GM21825 (cell line): ENCODE measurements around the gene TMEM37.

Experiments used
- ATAC-seq: cut with Tn5 transposase; IDR thresholded peaks from one replicate; pipeline ENCODE4 v1.9.1; 2021; ENCODE audit warnings: mild to moderate bottlenecking, moderate library complexity; ENCODE audit not compliant: unreplicated experiment

The TMEM37 gene

DNA sequence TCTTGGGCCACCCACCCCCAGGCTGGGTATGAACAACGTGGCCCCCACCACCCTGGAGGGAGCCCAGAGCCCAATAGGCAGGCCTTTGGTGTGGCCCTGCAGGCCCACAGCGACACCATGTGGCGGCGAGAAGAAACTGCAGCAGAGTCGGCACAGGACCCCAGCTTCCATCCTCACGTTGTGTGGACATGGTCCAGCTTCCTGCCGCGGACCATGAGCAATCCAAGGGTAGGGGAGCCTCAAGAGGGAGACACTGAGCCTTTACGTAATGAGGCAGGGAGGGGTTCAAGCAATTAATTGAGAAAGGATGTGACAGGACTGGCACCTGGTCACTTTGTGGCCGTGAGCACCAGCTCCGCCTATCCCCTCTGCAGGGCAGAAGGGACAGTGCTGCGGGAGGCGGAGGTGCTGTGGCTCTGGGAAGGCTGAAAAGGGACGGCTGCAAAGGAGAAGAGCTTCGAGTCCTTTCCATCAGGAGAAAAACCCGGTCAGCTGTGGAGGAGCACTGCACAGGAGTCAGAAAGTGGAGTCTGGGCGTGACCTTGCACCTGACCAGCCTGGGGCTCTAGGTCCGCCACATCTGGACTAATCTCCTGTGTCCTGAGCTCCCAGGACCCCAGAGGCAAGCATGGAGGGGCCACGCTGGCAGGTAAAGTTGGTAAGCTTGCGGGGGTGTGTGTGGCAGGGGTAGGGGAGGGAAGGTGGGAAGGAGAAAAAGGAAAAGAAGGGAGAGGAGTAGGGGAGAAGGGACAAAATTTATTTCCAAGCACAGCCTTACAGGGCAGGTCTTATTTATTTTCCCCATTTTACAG is 44.9 kb downstream of the TMEM37 start:
- ATAC-seq = peak; percentile 82

GRCh38 chr2:119477113-119477505 is 45.5 kb downstream of the TMEM37 start:
- no peak for ATAC-seq

DNA sequence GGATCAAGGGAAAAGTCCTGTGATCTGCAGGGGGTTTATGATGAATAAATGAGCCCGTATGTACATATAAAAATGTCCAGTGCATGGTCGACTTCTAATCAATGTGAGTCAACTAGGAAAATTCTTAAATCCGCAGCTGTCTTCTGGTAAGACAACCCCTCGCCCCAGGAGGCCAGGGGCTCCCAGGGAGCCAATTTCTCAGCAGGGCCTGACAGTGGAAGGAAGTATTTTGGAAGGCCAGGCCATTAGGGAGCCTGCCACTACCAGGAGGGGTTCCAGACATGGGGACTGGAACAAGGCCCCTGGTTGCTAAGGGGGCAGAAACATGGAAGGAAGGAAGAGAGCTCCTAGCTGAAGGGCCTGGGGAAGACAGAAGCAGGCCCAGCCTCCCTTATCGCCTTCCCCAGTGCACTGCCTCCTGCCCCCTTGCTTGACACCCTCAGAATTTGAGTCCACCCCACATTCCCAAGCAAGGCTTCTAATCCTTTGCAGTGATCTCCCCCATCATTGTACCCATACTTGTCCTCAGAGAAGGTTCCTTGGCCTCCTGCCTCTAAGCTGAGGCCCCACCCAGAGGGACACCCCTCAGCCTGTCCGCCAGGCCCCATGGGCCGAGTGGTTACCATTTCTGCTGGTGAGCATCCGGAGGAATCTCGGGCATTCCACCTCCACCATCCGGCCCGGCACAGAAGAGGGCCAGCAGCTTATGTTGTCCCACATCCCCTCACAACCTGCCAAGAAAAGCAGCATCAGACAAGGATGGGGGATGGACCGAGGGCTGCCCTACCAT is 46.7 kb downstream of the TMEM37 start:
- no peak for ATAC-seq

DNA sequence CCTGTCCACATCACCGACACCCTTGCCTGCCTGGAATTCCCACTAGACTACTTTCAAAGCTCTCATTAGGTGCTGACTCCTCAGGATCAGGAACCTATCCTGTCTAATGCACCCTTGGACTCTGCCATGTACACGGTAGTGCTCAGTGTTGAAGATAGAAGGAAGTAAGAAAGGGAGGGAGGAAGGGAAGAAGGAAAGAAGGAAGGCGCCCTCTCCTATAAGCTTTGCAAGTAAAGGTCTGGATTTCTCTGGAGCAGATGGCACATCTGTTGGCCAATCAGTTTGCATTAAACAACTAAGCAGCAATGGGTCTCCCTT is 47.3 kb downstream of the TMEM37 start:
- ATAC-seq = no peak

DNA sequence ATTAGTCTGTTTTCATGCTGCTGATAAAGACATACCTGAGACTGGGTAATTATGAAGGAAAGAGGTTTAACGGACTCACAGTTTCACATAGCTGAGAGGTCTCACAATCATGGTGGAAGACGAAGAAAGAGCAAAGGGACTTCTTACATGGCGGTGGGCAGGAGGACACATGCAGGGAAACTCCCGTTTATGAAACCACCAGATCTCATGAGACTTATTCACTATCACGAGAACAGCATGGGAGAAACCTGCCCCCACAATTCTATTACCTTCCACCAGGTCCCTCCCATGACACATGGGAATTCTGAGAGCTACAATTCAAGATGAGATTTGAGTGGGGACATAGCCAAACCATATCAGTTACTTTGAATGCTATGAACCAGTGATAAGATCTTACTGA is 48.5 kb downstream of the TMEM37 start:
- ATAC-seq = no peak

- ATAC-seq = no peak
Measured at GRCh38 chr2:119480718-119481142, 49.1 kb downstream of the TMEM37 start.

DNA sequence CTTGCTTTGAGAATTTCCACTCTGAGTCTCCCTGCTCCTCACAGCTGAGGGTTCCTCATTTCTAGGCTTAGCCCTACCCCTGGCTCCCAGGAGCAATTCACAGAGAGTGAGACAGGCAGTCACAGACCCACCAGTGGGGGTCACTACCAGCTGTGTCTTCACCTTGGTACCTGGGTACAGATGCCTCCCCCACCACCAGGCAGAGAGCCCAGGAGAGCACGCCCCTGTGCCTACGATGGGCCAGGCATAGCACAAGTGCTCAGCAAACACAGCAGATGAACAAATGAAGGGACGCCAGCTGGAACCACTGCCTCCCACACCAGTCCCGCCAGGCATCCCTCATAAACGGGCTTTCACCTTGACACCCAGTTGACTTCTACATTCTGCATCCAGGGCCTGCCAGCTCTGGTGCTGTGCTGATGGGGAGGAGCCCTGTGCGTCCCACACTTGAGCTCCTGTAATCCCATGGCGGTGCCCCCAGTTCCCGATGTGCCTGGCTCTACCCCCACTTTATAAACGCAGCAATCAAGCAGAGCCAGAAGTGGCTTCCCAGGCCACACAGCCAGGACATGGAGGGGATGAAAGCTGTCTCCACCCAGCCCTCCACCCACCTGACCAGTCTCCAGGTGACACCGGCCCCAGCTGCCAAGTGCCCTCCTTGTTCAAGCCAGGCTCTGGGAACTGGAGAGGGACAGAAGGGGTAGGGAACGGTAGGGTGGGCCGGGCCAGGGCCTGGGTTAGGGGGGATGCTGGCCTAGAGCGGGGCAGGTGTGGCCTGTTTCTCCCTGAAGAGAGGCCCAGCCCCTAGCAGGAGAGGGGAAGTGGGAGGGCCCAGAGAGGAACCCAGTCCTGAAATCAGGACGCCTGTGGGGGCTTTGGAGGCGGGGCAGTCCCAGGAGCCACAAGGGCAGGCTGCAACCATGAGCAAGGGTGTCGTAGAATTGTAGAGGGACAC is 50.1 kb downstream of the TMEM37 start:
- ATAC-seq = no peak

DNA sequence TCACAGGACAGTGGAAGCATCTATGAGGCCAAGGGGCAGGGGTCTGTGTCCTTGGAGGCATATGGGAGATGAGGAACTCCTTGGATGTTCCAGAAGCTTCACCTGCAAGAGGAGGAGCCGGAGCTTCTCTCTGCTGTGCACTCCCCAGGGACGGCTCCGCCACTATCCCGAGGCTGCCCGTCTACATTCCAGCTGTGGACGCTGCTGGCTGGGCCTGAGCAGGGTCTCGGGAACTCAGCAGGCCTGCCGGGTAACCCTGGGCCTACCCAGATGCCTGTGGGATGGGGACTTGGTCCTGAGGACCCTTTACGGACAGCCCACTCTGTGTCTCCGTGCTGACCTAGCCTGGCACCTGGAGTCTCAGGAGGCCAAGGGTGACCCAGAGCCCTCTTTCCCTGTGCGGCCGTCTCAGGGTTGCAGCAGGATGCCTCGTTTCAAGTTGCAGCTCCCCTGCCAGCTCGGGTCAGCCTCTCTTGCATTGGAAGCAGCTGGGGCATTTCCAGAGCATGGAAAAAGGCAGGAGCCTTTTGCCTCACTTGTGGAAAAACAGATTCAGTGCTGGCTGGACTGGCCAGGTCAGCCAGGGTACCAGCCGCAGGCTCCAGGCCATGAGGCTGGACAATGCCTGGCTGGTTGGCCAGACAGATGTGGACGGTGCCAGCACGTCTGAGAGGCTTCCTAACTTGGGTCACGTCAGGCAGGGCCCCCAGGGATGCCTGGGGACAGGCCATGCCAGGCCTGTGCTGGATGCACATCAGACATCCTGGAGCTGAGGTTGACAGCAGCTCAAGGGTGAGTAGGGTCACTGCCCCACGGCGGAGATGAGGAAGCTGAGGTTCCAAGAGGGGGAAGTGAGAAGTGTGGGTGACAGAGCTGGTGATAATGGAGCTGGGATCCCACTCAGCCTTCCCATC is 51.1 kb downstream of the TMEM37 start:
- no peak for ATAC-seq

GRCh38 chr2:119483395-119483753 is 51.7 kb downstream of the TMEM37 start:
- ATAC-seq = no peak

DNA sequence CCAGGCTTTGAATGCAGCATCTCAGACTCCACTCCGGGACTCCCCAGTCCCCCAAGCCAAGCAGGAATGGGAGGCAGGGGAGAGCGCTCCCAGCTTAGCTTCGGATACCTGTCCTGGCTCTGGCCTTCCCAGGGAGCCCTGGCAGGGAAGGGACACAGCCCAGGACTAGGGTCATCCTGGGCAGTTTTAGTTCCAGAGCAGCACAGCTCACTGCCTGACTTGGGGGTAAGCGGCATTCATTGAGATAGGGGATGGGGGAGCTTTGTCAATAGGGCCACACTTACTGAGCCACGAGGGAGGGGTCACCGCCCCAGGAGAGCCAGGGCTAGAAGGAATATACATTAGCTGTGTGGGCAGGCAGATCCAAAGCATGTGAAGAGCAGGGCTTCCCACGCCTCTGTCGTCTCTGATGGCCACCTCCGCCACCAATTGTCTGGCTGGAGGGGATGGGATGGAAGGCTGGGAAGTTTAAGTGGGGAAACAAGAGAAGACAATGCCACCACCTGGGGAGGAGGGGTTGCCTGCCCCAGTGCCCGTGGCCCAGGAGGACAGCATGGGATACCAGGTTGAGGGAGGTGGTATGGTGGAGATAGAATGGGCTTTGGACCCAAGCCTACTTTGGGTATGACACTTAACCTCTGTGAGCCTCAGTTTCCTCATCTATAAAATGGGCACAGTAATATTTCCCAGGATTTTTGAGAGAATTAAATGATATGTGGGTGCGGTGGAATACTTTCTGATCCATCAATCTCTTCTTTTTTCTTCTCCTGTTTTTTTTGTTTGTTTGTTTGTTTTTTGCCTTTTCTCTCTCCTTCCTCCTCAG is 52.5 kb downstream of the TMEM37 start:
- ATAC-seq = no peak

DNA sequence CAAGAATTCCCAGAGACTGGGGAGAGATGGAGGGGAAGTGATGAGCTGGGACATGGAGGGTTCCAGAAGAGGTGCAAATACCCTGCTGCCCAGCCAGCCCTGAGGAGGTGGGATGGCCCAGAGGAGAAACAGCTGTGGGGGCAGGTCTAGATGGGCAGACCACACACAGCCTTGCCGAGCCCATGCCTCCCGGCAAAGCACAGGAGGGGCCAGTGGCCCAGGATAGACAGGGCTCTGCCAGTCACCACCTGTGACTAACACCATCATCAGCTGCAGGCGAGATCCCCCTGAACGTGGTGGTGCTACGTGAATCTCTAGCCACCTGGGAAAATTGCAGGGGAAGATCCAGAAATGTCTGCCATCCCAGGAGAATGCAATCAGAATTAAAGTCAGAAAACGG is 53.2 kb downstream of the TMEM37 start:
- ATAC-seq = no peak

GRCh38 chr2:119485336-119486110 is 53.9 kb downstream of the TMEM37 start:
- ATAC-seq = no peak

DNA sequence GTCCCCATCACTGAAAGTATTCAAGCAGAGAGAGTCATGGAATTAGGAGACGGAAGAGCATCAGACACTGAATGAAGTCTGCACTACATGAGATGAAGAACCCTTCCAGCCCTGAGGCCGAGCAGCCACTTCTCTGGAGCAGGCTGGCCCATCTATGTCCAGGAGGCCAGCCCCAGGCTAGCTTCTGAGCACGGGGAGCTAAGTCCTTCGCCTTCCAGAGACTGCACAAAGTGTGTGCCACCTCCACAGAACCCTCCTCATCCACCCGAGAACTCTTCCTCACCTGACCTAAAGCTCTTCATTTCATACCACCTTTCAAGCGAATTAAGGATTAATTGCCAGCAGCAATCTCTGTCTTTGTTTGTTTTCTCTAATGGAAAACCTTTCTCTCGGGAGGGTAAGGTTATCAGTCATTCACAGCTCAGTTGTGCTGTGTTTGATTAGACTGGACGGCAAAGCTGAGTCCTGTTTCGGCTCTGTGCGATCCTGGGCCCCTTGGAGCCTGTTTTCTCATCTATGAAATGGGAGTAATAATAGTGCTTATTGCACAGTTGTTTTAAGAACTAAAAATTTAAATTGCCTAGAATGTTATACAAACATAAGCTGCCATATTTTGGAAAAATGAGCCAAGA is 54.7 kb downstream of the TMEM37 start:
- ATAC-seq = no peak

- no peak for ATAC-seq
Measured at GRCh38 chr2:119486886-119487285, 55.2 kb downstream of the TMEM37 start.

DNA sequence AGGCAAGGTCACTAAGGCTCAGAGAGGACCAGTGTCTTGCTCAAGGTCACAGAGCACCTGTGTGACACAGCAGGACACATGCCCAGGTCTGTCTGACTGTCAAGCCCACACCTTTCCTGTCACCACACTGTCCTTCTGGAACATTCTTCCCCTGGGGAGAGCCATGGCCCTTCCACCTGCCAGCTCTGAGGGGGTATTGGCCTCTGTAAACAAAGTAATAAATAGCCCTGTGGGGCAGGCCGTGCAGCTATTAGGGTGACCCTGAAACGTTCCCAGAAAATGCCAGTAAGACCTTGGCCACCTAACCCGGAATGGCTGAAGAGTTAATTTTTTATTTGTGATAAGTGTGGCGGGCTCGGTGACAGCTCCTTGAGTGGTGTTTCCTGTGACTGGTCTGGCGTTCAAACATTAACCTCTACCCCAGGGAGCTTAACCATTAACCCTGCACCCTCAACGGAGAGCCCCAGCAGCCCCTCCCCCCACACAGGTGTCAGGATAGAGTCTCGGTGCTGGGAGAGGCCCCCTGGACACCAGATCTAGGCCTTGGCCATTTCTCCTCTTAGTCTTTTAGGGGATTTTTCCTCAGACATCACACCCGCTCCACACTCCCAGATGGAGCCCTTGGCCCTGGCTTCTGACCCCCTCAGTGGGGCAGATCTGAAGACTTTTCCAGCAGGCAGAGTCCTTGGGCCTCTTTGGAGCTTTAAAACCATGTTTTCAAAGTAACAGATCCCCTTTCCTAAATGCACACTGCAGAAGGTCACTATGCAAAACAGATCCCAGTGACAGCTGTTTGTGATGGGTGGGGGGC is 56.0 kb downstream of the TMEM37 start:
- peak; percentile 82 for ATAC-seq
